NCI-H146 (cell line): ENCODE data around the gene ZNF543.
"Not testable (repeated sequence)": the region's sequence is repeated elsewhere in the genome, so short reads cannot be mapped to it uniquely, and the experiment has no call there.

Experiments
- DNase-seq: peaks from one replicate; lab custom pipeline; 2025; lab: John Stamatoyannopoulos, UW

ZNF543 gene

GRCh38 chr19:57321116-57321515 is 844 bp downstream of the ZNF543 start:
- no peak for DNase-seq

GRCh38 chr19:57321751-57322150 is 1.5 kb downstream of the ZNF543 start:
- no peak for DNase-seq

GRCh38 chr19:57324992-57325391 is 4.7 kb downstream of the ZNF543 start:
- no peak for DNase-seq

GRCh38 chr19:57327993-57328392 is 7.7 kb downstream of the ZNF543 start:
- no peak for DNase-seq

- no peak for DNase-seq
Measured at GRCh38 chr19:57334191-57334590, 13.9 kb downstream of the ZNF543 start.

GRCh38 chr19:57338877-57339276 is 18.6 kb downstream of the ZNF543 start:
- DNase-seq = no peak

GRCh38 chr19:57342582-57342981 is 22.3 kb downstream of the ZNF543 start:
- DNase-seq = no peak

GRCh38 chr19:57348136-57348535 is 27.9 kb downstream of the ZNF543 start:
- DNase-seq = no peak

- DNase-seq = peak; percentile 95
Measured at GRCh38 chr19:57350877-57351805, 30.9 kb downstream of the ZNF543 start, which contains the start of gene ZNF304. Gene ZNF304 (plus strand): TSS chr19:57351271. CDS start chr19:57351665, 394 bp downstream.

- no peak for DNase-seq
Measured at GRCh38 chr19:57351867-57352266, 31.6 kb downstream of the ZNF543 start.

GRCh38 chr19:57355916-57356315 is 35.6 kb downstream of the ZNF543 start:
- no peak for DNase-seq

- no peak for DNase-seq
Measured at GRCh38 chr19:57357406-57357805, 37.1 kb downstream of the ZNF543 start.

- DNase-seq = no peak
Measured at GRCh38 chr19:57359300-57359699, 39.0 kb downstream of the ZNF543 start.

- DNase-seq = no peak
Measured at GRCh38 chr19:57362419-57362818, 42.1 kb downstream of the ZNF543 start.

- peak; percentile 100 for DNase-seq
Measured at GRCh38 chr19:57362997-57363687, 42.9 kb downstream of the ZNF543 start, which contains the start of the genes TRAPPC2B and ZNF547. Gene TRAPPC2B (plus strand): TSS chr19:57363551. CDS start chr19:57364834, 1,283 bp downstream. Gene ZNF547 (plus strand): TSS chr19:57363551. CDS start chr19:57368556, 5,005 bp downstream.

- peak; percentile 27 for DNase-seq
Measured at GRCh38 chr19:57363688-57364181, 43.5 kb downstream of the ZNF543 start.

GRCh38 chr19:57366776-57367175 is 46.5 kb downstream of the ZNF543 start:
- no peak for DNase-seq

- DNase-seq = no peak
Measured at GRCh38 chr19:57374179-57374578, 53.9 kb downstream of the ZNF543 start.

- DNase-seq = not testable (repeated sequence)
Measured at GRCh38 chr19:57374647-57375046, 54.4 kb downstream of the ZNF543 start.

- no peak for DNase-seq
Measured at GRCh38 chr19:57376151-57376550, 55.9 kb downstream of the ZNF543 start.

GRCh38 chr19:57377498-57378146 is 57.4 kb downstream of the ZNF543 start:
- DNase-seq = no peak
